NCI-H510A (cell line): ENCODE results near the gene SH3RF1.

ENCODE experiments used
- DNase-seq: peaks from one replicate; lab custom pipeline; 2025; lab: John Stamatoyannopoulos, UW

Gene SH3RF1

DNA sequence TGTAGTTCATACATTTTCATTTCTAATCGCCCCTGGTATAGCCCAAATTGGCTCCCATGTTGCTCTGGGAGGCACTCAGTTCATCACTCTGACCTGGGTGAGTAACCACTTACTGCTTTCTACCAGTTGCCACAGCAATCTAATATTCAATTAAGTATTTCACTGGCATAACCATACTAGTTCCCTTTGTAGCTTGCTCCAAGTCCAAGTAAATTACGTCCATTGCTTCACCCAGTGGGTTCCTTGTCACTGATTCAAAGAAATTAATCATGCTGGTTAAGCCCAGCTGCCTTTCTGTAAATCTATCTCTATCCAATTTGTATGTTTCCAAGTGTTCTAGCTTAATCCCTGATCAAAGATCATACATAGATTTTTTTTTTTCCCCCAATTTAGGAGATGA lies 168.7 kb downstream of the SH3RF1 start:
- DNase-seq, result no peak

DNA sequence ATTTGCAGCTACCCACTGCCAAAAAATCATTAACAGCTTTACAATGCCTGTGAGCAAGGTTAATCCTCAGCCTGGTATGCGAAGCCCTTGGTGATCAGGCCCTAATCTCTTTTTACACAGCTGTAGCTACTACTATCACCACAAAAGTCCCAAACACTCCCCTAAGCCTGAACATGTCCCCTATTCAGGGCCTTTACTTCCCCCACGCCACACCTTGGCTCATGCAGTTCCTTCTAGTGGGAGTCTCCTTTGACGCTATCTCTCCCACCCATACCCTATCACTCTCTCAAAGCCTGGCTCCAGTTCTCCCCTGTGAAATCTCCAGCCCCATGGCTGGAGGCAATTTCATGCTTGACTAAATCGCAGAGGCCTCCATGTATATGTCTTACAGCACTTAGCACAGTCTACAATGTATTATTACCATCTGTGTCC lies 170.1 kb downstream of the SH3RF1 start:
- DNase-seq, result no peak

DNA sequence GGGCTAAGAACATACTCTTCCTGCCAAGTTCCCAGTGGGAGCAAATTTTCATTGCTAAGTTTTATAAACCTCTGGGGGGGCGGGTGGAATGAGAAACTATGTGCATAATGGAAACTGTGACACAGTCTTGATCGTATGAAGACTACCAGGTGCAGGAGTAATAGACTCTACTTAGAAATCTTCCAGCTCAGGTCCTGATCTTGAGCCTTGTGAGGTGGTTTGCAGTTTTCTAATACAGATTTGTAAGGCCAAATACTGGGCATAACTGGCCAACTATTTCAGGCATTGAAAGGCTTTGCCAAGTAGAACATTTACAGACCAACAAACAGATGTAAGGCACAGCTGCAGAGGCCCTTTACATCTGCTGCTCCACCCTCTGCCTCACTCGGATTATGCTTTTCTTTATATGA lies 171.0 kb downstream of the SH3RF1 start:
- no peak for DNase-seq

DNA sequence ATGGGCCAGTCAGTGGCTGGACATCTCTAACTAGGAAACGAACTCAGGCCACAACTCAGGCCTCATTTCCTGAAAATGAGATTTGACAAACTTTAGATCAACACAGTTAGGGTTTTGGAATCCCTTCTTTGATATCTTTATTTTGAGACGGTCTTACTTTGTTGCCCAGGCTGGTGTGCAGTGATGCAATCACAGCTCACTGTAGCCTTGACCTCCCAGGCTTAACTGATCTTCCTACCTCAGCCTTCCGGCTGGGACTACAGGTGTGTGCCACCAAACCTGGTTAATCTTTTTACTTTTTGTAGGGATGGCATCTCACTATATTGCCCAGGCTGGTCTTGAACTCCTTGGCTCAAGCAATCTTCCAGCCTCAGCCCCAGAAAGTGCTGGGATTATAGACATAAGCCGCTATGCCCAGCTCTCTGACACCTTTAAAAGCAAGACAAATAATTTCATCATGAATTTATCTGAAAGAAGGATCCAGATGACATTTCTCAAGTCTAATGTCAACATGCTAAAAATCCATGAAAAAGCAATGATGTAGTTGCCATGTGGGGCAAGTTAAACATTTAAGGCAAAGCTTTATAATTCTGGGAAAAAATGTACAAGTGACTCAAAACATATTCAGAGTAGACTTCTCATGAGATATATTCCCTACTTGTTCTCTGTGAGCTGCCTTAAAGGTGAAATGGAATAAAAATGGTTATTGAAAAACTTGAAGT lies 171.6 kb downstream of the SH3RF1 start:
- no peak for DNase-seq

DNA sequence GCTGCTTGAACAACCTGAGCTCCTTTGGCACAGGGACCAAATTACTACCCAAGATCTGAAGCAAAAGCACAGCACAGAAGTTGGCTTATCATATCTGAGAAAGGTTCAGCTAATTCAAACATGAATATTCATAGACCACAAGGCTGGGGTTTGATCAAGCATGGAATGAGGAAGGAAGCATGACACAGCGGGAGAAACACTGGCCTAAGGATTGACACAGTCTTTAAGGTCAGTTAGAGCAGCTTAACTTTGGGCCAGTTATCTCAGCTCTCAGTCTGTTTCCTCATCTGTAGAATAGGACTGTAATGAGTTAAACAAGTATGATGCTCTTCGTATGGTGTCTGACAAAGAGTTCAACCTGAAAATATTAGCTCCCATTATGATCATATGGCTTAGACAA lies 172.2 kb downstream of the SH3RF1 start:
- no peak for DNase-seq

DNA sequence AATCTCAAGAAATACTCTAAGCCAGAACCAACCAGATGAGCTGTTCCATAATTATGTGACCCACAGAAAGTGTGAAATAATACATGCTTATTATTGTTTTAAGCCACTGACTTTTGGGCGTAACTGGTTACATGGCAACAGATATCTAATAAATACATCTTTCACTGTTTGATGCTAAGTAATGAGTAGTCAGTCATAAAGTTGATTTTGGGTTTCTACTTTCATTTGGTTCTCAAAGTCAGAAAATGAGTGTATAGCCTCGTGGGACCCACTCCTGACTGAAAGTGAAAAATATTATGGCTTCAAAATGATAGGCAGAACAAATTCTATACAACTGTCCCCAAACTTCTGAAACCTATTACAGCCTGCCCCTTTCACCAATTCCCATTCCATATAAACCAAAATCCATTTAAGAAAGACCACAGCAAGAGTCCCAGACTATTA lies 172.7 kb downstream of the SH3RF1 start:
- DNase-seq, result no peak

DNA sequence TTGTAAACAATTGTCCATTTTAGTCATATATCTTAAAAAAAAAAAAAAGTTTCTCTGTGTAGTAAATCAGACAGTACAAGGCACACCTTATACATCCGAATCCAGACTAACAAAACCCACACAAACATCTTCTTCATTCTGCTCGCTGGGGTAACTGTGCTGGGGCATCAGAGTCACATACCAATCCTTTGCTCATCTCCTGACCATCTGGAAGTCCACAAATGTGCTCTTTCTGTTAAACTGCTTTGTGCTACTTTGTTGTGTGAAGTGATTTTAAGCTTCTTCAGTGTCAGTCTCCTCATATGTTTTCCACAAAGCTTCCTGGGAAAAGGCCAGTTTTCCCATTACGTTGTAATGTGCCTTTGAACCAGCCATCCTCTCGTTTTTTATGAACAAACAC lies 174.5 kb downstream of the SH3RF1 start:
- no peak for DNase-seq

DNA sequence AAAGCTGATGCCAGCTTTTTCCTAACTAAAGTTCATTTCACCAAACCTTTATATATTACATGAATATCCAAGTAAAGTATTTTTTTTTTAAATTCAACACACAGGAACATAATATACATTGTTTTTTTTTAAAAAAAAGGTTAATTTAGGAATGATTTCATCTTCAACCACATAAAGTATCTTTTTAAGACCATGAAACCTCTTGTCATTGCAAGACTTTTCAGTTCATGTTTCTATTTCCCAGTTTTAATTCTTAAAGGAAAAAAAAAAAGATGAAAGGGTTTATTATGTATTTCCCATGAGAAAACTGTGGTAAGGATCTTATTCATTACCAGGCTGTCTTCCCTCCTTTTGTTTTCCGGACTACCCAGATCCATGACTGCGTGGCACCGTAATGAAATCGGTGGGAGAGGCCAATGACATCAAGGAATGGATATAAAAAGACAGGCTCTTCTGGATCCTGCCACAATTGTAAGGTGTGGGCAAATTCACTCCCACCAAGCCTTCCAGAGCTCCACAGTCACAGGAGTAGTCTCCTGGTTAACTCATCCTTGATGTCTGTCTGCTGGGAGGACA lies 176.0 kb downstream of the SH3RF1 start:
- DNase-seq, result no peak

DNA sequence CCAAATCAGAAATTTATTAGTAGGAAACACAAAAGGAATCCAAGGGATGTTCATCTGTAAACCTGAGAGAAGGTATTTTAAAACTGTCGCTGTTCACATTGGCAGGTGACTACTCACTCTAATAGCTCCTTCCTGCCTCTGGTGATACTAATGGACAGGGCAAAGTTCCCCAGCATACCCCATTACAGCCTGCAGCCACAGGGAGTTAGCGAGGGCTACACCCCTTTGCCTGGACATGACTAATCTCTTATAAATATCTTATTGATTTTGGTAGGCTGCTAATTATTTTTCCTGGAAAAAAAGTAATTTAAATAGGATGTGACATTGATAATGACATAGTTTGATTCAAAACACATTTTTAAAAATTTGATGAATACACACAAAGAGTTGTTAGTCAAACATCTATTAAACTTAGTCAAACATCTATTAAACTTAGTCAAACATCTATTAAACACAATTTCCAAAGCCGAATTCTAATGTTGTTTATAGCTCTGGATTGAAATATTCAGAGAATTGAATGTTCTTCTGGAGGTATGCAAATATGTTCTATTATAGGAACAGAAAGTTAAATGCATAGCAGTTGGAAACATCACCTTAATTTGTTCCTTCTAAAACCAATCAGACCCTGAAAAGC lies 177.8 kb downstream of the SH3RF1 start:
- no peak for DNase-seq

DNA sequence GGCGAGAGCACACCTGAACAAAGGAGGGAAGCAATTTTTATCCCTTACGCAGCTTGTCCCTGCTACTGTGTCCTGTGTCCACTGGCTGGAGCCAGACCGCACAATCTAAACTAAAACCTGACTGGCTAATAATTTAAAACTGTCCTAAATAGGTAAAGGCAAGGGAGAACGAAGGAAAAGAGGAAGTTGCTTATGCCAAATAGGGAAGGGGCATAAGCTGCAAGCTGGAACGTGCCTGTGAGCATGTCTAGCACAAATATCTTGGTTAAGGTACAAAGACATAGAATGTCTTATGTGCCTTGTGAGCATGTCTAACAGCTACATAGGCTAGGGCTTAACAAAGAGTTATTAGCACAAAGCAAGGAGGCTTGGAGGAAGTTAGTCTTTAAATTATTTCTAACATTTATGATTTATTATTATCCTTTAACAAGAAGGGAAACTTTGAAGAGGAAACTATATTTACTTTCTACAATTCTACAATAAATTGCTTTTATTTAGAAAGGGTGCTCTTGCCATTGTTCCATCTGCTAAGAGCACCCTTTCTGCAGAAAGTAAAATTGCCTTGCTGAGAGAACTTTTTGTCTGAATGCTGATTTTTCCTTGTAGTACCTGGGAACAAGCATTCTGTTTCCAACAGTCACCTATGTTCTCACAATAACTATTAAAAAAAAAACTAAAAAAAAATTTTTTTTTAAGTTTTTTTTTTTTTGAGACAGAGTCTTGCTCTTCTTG lies 180.1 kb downstream of the SH3RF1 start:
- no peak for DNase-seq

DNA sequence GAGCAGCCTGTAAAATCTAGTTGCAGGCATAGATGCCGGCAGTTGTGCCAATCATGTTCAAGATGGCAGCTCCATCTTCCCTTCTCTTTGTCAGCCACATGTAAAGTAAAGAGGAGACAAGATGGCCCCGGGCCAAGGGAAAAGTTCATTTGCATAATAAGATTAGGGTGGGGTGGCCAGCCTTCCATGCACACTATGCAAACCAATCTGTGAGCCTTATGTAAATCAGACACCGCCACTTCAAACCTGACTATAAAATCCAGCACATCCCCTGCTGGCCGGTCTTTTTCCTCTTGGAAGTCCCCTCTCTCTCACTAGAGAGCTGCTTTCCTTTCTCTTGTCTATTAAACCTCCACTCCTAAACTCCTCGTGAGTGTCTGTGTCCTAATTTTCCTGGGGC lies 181.8 kb downstream of the SH3RF1 start:
- DNase-seq, result no peak

DNA sequence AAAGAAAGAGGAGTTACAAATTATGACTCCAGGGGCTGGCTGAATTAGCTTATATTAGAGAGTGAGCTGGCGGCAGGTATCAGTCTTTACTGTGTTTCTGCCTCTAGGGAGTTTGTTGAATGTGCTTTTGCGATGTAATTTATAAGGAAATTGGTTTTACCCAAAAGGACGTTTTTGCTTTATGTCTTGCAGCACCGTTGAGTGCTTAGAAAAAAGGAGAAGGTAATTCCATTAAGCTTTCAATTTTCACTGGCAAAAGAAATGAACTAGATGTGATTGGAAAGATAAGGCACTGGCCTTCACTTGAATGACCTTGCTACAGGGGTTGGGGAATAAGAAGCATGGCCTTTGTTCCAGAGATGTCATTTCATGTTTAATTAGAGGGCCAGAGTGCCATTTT lies 185.8 kb downstream of the SH3RF1 start:
- no peak for DNase-seq

DNA sequence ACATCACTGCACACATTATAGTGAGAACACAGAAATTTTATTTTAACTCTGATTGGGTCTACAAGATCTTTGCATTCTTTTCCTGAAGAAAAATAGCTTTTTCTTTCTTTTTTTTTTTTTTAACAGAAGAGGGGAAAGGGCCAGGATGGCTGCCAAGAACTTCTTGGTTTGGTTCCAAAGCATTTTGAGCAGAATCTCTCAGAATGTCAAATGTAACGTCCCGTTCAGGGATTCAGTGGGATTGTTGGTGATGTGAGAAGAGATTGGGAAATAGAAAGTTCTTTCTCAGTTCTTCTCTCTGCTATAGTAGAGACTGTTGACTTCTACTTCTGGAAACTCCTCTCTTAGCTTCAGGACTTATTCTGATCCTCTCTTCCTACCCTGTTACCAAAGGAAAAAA lies 189.8 kb downstream of the SH3RF1 start:
- no peak for DNase-seq

DNA sequence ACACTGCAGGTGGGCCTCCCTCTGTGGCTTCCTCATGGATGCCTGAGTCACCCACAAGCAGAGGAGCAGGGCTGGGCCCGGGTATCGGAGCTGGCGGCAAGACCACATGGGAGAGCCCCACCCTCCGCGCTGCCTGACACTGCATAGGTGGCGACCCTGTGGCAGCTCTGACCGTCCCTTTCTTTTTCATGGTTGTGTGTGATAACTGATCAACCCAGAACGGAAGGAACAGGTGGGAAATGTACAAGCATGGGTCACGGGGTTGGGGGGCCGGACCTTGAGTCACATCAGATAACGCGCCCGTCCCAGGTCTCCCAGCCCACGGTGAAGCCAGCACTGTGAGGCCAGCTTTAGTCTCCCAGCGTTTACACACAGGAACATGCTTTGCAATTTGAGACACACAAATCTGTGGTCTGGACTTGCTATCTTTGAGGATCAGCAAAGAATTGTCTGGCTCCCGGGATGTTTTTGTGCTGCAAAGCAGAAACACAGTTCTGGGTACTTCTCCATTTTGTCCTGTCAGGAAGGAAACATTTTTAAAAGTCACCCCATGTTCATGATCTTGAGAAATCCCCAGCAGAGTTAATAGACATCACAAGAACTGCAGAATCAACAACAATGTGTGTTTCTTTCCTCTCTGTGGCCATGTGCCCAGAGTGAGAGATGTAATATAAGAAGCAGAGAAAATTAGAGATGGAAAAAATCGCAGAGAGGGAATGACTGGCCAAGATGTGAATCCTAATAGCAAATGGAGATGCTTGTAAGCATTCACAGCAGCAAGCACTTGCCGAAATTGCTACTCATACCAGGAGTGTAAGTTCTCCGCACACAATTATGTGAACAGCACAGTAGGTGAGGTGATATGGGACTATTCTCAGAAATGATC lies 190.6 kb downstream of the SH3RF1 start:
- DNase-seq, result no peak

DNA sequence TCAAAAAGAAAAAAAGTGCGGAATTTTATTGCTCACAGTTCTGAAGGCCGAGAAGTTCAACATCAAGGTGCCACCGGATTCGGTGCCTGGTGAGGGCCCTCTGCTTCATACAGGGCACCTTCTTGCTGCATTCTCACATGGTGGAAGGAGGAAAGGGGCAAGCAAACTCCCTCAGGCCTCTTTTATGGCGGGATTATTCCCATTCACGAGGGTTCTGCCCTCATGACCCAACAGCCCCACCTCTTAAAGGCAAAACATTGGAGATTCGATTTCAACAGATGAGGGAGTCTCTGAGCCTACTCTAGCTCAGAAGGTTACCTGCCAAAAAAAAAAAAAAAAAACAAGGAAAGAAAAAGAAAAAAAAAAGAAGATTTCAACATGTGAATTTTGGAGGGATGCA lies 196.6 kb downstream of the SH3RF1 start:
- no peak for DNase-seq

DNA sequence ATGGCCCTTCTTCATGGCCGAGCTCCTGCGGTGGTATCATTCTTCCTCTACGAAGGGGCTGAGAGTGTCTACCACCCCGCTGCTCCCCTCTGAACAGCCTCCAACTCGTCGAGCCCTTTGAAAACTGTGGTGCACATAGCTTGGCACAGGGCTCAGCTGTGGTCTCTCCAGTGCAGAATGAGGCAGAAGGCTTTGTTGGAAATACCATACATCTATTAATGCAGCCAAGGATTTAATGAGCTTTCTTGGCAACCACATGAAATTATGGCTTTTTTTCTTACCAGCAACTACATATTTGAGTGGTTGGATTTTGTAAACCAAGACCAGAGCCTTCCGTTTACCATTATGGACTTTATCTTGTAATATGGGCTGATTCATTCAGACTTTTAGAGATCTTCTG lies 199.0 kb downstream of the SH3RF1 start:
- DNase-seq, result no peak

DNA sequence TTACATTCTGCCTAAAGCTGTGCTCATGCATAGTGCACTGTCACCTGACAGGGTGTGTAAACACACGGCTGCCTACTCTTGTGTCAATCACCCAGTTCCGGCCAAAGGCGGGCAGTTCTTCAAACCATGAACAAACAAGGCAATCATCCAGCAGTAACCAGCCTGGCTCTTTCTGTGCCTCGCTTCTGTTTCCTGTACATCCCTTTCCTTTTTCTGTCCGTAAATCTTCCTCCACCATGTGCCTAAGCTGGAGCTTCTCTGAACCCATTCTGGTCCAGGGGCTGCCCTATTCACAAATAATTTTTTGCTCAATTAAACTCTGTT lies 199.9 kb downstream of the SH3RF1 start:
- DNase-seq, result peak; percentile 42

DNA sequence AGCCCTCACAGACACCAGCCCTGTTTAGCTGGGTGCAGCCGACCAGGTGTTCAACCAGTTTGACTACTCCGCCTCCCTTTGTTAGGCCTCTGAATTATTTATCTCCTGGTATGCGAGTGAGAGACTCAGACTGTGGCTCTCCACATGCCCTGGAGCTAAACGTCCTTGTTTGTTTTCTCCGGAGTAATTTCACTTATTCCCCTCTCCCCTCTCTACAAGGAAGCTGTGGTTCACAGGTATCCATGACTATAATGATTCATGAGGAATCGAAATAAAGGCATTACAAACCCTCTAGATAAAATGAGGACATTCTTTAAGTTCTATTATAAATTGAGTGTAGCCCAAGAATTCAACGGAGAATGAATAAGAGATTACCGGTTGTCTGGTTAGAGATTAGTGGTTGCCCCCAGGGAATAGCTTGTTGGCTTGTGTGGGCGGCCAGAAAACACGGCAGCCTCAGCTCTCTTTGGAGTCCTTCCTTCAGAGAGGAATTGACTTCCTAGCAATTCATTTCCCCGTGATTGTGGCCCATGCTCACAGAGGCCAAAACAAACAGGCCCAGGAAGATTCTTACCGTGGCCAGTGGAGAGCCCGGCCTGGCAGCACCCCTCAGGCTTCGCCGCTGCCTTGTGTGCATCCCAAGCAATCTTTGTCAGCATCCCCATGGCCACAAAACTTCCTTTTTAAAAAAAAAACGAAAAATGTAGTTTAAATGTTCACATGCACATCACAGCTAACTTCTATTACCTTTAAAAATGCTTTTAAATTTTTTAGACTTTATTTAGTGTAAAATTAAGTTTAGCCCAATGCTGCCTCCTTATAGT lies 200.5 kb downstream of the SH3RF1 start:
- peak; percentile 65 for DNase-seq

DNA sequence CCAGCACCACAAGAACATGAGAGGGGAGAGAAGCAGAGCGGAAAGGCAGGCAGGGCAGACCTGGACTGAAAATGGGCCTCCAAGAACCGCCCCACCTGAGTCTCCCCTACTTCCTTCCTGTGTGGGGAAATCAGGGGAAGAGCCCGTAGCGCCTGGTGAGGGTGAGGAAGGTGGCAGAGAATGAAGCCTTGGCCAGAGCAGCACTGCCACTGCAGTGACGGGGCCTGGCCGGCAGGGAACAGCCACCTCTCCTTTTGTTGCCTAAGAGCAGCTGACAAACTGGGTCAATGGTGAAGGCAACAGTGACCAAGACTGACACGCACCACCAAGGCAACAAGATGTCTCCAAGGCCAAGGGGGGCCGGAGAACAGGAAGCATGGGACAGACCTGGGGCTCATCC lies 202.3 kb downstream of the SH3RF1 start:
- no peak for DNase-seq

DNA sequence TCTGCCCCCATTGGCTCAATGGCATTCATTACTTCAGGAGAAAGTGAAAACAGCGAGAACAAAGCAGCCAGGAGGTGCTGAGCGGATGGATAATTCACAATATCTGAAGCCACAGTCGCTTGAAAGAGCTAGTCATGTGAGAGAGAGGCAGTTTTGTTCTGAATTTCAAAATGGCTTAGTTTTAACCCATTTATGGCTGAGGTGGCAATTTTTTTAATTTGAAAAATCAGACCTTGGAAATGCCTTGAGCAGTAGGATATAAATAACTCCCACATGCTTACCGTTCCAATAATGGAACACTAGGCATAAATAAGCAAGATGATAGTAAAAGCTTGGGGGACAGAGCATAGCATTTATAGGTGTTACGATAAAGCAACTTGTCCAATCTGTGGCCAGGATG lies 203.8 kb downstream of the SH3RF1 start:
- no peak for DNase-seq

DNA sequence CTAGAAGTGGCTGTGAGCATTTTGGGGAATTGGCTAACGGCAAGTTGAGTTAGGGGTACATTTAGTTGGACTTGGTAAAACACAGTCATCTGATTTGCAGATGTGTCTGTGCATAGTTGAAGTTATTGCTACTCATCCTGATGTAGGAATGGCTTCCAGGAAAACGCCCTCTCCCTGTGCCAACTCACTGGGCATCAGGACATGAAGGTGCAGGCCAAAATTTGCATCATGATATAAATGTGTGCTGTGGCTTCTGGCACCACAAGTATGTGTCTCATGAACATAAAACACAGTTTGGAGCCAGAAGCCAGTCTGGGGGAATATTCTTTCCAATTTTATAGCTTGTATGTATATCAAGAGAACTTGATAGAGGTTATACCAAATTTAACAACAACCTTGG lies 206.5 kb downstream of the SH3RF1 start:
- no peak for DNase-seq
